K562 (cell line): ENCODE data around the gene NES. TPM values are rescaled to one million over a fixed set of nuclear protein-coding genes. Genes with fewer than 3 reads are reported as not detected.

Experiments used
- ATAC-seq: fragments of 200-7000 bp; cut with Tn5 transposase; 3 replicates; pipeline ENCODE4 v1.9.1; 2020; ENCODE audit warnings: moderate library complexity
- BruUV-seq: library from RNA; stranded (reverse); fragments of 400-500 nt; replicated peaks from 2 replicates; lab custom pipeline; 2021; lab: Mats Ljungman, UMichigan
- CTCF ChIA-PET: fragments of 300-600 bp; formaldehyde crosslinking; extraction: SDS; loops from one replicate; lab custom pipeline; 2021; ENCODE audit warnings: low intra/inter-chr PET ratio; lab: Yijun Ruan, JAX
- POLR2A ChIA-PET: fragments of 300-600, 350-650 bp; sonication (Branson Sonifier 250); formaldehyde crosslinking; extraction: SDS; loops from one replicate; lab custom pipeline; 2021; ENCODE audit warnings: antibody characterized with exemption, inconsistent platforms; lab: Yijun Ruan, JAX
- DNase-seq, 4 experiments: peaks; one replicate each; pipeline versions ENCODE4 v3.0.0 to v3.0.0-alpha.2; 2011 to 2018; ENCODE audit warnings: low spot score in 3 of 4, mixed read lengths in 3 of 4; ENCODE audit errors: extremely low read depth in 1 of 4
- FAIRE-seq: peaks from 2 replicates; lab custom pipeline; 2011; peaks lifted over from hg19 to GRCh38; lab: Jason Lieb, UNC
- H2AFZ ChIP-seq: 2 replicates; pipeline ENCODE4 v1.6.0; 2011; ENCODE audit warnings: low read depth, low read length, control low read depth, inconsistent platforms
- H3K27ac ChIP-seq: fragments of 200-600 bp; 3 replicates; pipeline ENCODE4 v1.8.0; 2011; ENCODE audit warnings: low read depth, mild to moderate bottlenecking, control low read depth, inconsistent platforms, low read length, moderate library complexity, mixed read lengths; ENCODE audit errors: extremely low read depth
- H3K27me3 ChIP-seq, 2 experiments: fragments of 300-600 bp in 1 of 2; 2 replicates in 1 of 2; 3 replicates in 1 of 2; pipeline versions ENCODE4 v1.6.0 to v1.8.0; 2011; ENCODE audit warnings: inconsistent platforms in 2 of 2, low read length in 2 of 2, mild to moderate bottlenecking in 1 of 2, mixed read lengths in 1 of 2, moderate library complexity in 1 of 2; ENCODE audit not compliant: control insufficient read depth in 2 of 2, insufficient read depth in 2 of 2
- H3K36me3 ChIP-seq: fragments of 300-600 bp; 3 replicates; pipeline ENCODE4 v1.8.0; 2011; ENCODE audit warnings: mild to moderate bottlenecking, low read length, inconsistent platforms; ENCODE audit not compliant: control insufficient read depth, insufficient read depth
- H3K4me1 ChIP-seq, 2 experiments: fragments of 200-600 bp in 1 of 2; replicated peaks in 1 of 2; 2 replicates in 1 of 2; 3 replicates in 1 of 2; pipeline versions ENCODE4 v1.5.1 to v1.8.0; 2011; ENCODE audit warnings: inconsistent platforms in 2 of 2, low read length in 2 of 2, mild to moderate bottlenecking in 1 of 2, mixed read lengths in 1 of 2, moderate library complexity in 1 of 2; ENCODE audit not compliant: control insufficient read depth in 2 of 2, insufficient read depth in 2 of 2
- H3K4me2 ChIP-seq: 2 replicates; pipeline ENCODE4 v1.6.1; 2011; ENCODE audit warnings: low read length, control low read depth, inconsistent platforms, mixed read lengths; ENCODE audit not compliant: insufficient read depth
- H3K4me3 ChIP-seq: fragments of 200-600 bp; sonication (generic), shearing (Covaris generic); 2 replicates; pipeline ENCODE4 v1.5.1; 2016; ENCODE audit warnings: control low read depth, inconsistent platforms
- H3K79me2 ChIP-seq: fragments of 200-600 bp; 3 replicates; pipeline ENCODE4 v1.8.0; 2011; ENCODE audit warnings: low read length, inconsistent platforms; ENCODE audit not compliant: control insufficient read depth, insufficient read depth
- H3K9ac ChIP-seq, 2 experiments: 2 replicates each; pipeline versions ENCODE4 v1.6.0 to v1.6.1; 2011; ENCODE audit warnings: low read depth in 2 of 2, low read length in 2 of 2, control low read depth in 1 of 2, inconsistent platforms in 1 of 2, mild to moderate bottlenecking in 1 of 2, mixed read lengths in 1 of 2; ENCODE audit not compliant: insufficient read depth in 1 of 2
- H3K9me1 ChIP-seq: one replicate; pipeline ENCODE4 v1.6.0; 2011; ENCODE audit warnings: inconsistent platforms, mild to moderate bottlenecking, low read length, moderate library complexity; ENCODE audit not compliant: control insufficient read depth, insufficient read depth
- H3K9me3 ChIP-seq: replicated peaks from 2 replicates; pipeline ENCODE4 v1.5.1; 2011; ENCODE audit warnings: low read depth, low read length, inconsistent platforms; ENCODE audit not compliant: control insufficient read depth, insufficient read depth
- H4K20me1 ChIP-seq: replicated peaks from 2 replicates; pipeline ENCODE4 v1.6.1; 2011; ENCODE audit warnings: low read length, inconsistent platforms, mixed read lengths; ENCODE audit not compliant: control insufficient read depth, insufficient read depth
- REST ChIP-seq, 2 experiments: fragments of 450-650 bp; formaldehyde crosslinking in 1 of 2; IDR thresholded peaks; 2 replicates each; pipeline versions ENCODE4 v1.4.0 to v1.6.1; 2014 to 2020; ENCODE audit warnings: mild to moderate bottlenecking in 2 of 2, borderline replicate concordance in 1 of 2, low read depth in 1 of 2
- ZBTB7A ChIP-seq: IDR thresholded peaks from 2 replicates; pipeline ENCODE4 v1.6.1; 2011; ENCODE audit warnings: low read depth, mild to moderate bottlenecking, low read length, moderate library complexity, borderline replicate concordance; ENCODE audit not compliant: control insufficient read depth
- WGBS: fragments of 100-300 bp; shearing (Covaris generic); methylation state at CpG from one replicate; pipeline ENCODE4 v1.1.6; 2016; ENCODE audit warnings: low coverage, mixed read lengths; ENCODE audit not compliant: insufficient coverage; ENCODE audit errors: missing lambda C conversion rate; 5-methylcytosine and 5-hydroxymethylcytosine counted together
- in situ Hi-C: fragments of 300-500 bp; cut with MboI; formaldehyde crosslinking; loops from 4 replicates; pipeline ENCODE4 v1.15.0; 2018; ENCODE audit warnings: inconsistent platforms, mixed read lengths
- intact Hi-C: fragments of 100-400 bp; cut with micrococcal nuclease; formaldehyde crosslinking; loops from 2 replicates; pipeline ENCODE4 v1.14.2; 2022
- polyA plus RNA-seq, 8 experiments: library from polyadenylated mRNA; depleted of rRNA in 4 of 8; stranded (reverse) in 5 of 8; unstranded in 3 of 8; fragments of >200 nt; fragmentation: Nextera tagmentation in 2 of 8; fragmentation: Illumina TruSeq in 1 of 8; extraction: Ambion mirVana in 2 of 8; extraction: Trizol in 1 of 8; gene quantifications; 2 replicates each; pipeline versions ENCODE4 v1.2.1 to v1.2.3, GENCODE V29; 2011 to 2014; ENCODE audit warnings: inconsistent platforms in 1 of 8, missing spikeins in 1 of 8
- total RNA-seq, 7 experiments: library from RNA; depleted of rRNA in 6 of 7; stranded (reverse); fragments of >200 nt in 6 of 7; fragmentation: Illumina TruSeq in 2 of 7; extraction: Trizol in 2 of 7; gene quantifications; 2 replicates each; pipeline versions ENCODE4 v1.2.1 to v1.2.3, GENCODE V29; 2011 to 2021; ENCODE audit warnings: low replicate concordance in 1 of 7

The NES gene
- total and polyA plus RNA-seq, 9 of the 15 experiments (the other 6 are each of a cell fraction or from before 2014, with no cell fraction given), result 0.10 to 8.6 (median 4.2) TPM

DNA sequence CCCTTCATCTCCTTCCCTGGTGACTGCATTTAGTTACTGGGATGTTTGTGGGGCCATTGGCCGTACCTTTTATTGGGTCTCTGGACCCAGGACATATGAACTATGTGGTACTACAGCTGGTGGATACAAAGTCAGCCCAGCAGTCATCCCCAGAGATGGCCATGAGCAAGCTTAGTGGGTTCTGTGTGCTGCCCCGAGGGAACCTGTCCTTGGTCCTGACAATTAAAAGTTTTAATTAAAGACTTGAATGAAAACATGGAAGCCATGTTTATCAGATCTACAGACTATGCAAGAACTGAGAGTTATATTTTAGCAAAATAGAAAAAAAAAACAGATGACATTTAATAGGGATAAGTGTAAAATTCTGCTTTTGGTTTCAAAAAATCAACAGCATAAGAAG, 2.8 kb upstream of the NES start:
- no peaks in the 10 kb centered on the region for H3K9me1 ChIP-seq
- CTCF ChIA-PET, result interaction anchor here (1.0 to 4.8 kb wide), 2 partner anchors 21 to 47 kb away, joined by 3 to 110 read pairs; no protein-coding TSS in a partner anchor
- no peak overlapping the region for H3K27ac ChIP-seq
- no peak overlapping the region for H3K4me3 ChIP-seq
- no peak for DNase-seq
- no peaks in the 10 kb centered on the region for H3K36me3 ChIP-seq
- TF ChIP-seq REST (IDR thresholded peaks at IDR 0.05; ENCODE audit: borderline replicate concordance) (peak; percentile 56; the same call in 1 of the 2 replicates), REST (CRISPR knock-in tag; IDR thresholded peaks at IDR 0.05; ENCODE audit: low read depth) (no peak), ZBTB7A (no peak)
- TF ChIP-seq, all 486 proteins: peak for 1
- intact Hi-C loops, result no loop called here
- Histone ChIP-seq H3K4me1 (peaks cover 10 to 25% of the 10 kb centered on the region in 2 experiments), H3K9ac (no peak overlapping the region), H3K9me3 (no peaks in the 10 kb centered on the region), H3K79me2 (no peaks in the 10 kb centered on the region; the same call in 2 of the 3 replicates), H3K4me2 (no peak overlapping the region), H4K20me1 (no peaks in the 10 kb centered on the region), H3K27me3 (peaks cover 6 to 11% of the 10 kb centered on the region in 2 experiments; a peak in 4 of 5 replicates), H2AFZ (no peak overlapping the region)
- FAIRE-seq (no peak), ATAC-seq (no peak)
- in situ Hi-C loops, result no loop called here
- BruUV-seq, result no TSS peak
- POLR2A ChIA-PET, result interaction anchor here (0.7 to 2.3 kb wide), 3 partner anchors 17 to 178 kb away, joined by 3 to 5 read pairs (median 4); no protein-coding TSS in a partner anchor
- 4% methylated on average over 2 of the region's 2 CpGs for WGBS
